ENCODE data around the gene MRPL2. TPM values are rescaled to one million over a fixed set of nuclear protein-coding genes. Genes with fewer than 3 reads are reported as not detected.

The MRPL2 gene
- total and polyA plus RNA-seq, 2 donors (not counting 1 experiment from before 2014, with no cell fraction given) = 45.6 to 52.8 TPM

GRCh38 chr6:43016176-43016942, 42.9 kb downstream of the MRPL2 start:
- DNase-seq (no peak), ATAC-seq (ENCODE audit: low read depth) (no peak)
- 81% methylated on average over 5 of the region's 7 CpGs for WGBS (ENCODE audit: insufficient coverage)
- H3K27ac ChIP-seq (ENCODE audit: low read length in 2 of 2) = no peak overlapping the region
- Mint-ChIP-seq H3K4me3 (peak overlapping the region; percentile 46), H3K27me3 (no peaks in the 10 kb centered on the region), H3K27ac (no peak overlapping the region), H3K9me3 (ENCODE audit: insufficient read depth) (no peaks in the 10 kb centered on the region), H3K4me1 (peaks cover 54% of the 10 kb centered on the region)
- TF ChIP-seq EZH2 (IDR thresholded peaks at IDR 0.05; ENCODE audit: borderline replicate concordance, insufficient read depth, low read depth, low read length, poor library complexity, severe bottlenecking) = no peak
- TF ChIP-seq, protein P1, sequence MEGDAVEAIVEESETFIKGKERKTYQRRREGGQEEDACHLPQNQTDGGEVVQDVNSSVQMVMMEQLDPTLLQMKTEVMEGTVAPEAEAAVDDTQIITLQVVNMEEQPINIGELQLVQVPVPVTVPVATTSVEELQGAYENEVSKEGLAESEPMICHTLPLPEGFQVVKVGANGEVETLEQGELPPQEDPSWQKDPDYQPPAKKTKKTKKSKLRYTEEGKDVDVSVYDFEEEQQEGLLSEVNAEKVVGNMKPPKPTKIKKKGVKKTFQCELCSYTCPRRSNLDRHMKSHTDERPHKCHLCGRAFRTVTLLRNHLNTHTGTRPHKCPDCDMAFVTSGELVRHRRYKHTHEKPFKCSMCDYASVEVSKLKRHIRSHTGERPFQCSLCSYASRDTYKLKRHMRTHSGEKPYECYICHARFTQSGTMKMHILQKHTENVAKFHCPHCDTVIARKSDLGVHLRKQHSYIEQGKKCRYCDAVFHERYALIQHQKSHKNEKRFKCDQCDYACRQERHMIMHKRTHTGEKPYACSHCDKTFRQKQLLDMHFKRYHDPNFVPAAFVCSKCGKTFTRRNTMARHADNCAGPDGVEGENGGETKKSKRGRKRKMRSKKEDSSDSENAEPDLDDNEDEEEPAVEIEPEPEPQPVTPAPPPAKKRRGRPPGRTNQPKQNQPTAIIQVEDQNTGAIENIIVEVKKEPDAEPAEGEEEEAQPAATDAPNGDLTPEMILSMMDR (IDR thresholded peaks at IDR 0.05) = no peak
- ChIA-PET POLR2A (interaction anchor here (0.6 kb wide), 1 partner anchor 38 kb away, joined by 3 read pairs; no protein-coding TSS in a partner anchor), CTCF (no interaction called here)
- no peaks in the 10 kb centered on the region for H3K27me3 ChIP-seq (replicated peaks in 1 of 4; ENCODE audit: control extremely low read depth in 1 of 4, control insufficient read depth in 3 of 4, insufficient read depth in 4 of 4, low read length in 3 of 4)
- no peak overlapping the region for H2AFZ ChIP-seq (ENCODE audit: insufficient read depth, low read depth, low read length, poor library complexity, severe bottlenecking)
- no peak overlapping the region for H3K9ac ChIP-seq (ENCODE audit: low read length)
- peaks cover 55% of the 10 kb centered on the region for H3K79me2 ChIP-seq (ENCODE audit: control insufficient read depth, insufficient read depth, low read length)
- peaks cover 23 to 30% of the 10 kb centered on the region in 2 donors for H3K4me1 ChIP-seq (ENCODE audit: control insufficient read depth in 2 of 2, insufficient read depth in 2 of 2, low read length in 2 of 2)
- peaks cover 40% of the 10 kb centered on the region for H4K20me1 ChIP-seq (ENCODE audit: control insufficient read depth, insufficient read depth, low read length, poor library complexity, severe bottlenecking)
- intact Hi-C loops (cut with micrococcal nuclease) = no loop called here
- no peak overlapping the region for H3K4me2 ChIP-seq (replicated peaks; ENCODE audit: low read depth, low read length, poor library complexity, severe bottlenecking)
- peaks cover 3 to 40% of the 10 kb centered on the region in 2 experiments for H3K36me3 ChIP-seq (replicated peaks in 1 of 2; ENCODE audit: control extremely low read depth in 1 of 2, control insufficient read depth in 1 of 2, extremely low read depth in 1 of 2, insufficient read depth in 2 of 2, low read length in 1 of 2)
- no peaks in the 10 kb centered on the region for H3K9me3 ChIP-seq (ENCODE audit: control extremely low read depth in 1 of 3, control insufficient read depth in 2 of 3, insufficient read depth in 1 of 3, low read length in 2 of 3)
- no peak overlapping the region for H3K4me3 ChIP-seq (ENCODE audit: control extremely low read depth in 1 of 5, extremely low read depth in 1 of 5, insufficient read depth in 1 of 5, low read depth in 2 of 5, low read length in 4 of 5)

DNA sequence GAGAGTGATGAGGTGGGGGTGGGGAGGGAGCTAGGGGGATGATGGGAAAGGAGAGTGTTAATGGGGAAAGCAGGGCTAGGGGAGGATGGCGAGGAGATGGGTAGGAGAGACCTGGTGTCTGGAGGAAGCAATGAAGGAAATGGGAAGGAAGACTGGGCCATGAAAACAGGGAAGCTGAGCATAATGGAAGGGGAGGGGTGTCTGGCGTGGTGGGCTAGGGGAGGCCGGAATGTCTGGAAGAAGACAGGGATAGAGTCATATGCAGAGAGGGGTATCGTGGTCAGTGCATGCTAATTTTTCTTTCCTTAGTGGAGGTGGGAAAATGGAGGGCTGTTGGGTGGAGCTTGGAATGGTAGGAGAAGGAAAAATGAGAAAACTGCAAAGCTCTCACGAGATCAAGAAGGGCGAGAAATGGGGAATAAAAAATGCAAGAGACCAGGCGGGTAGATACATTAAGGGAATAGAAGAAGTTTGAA, 44.8 kb downstream of the MRPL2 start:
- Histone ChIP-seq H3K79me2 (ENCODE audit: control insufficient read depth, insufficient read depth, low read length) (peaks cover 58% of the 10 kb centered on the region), H3K4me2 (replicated peaks; ENCODE audit: low read depth, low read length, poor library complexity, severe bottlenecking) (peak overlapping the region; percentile 89), H3K27me3 (replicated peaks in 1 of 4; ENCODE audit: control extremely low read depth in 1 of 4, control insufficient read depth in 3 of 4, insufficient read depth in 4 of 4, low read length in 3 of 4) (no peaks in the 10 kb centered on the region), H3K36me3 (replicated peaks in 1 of 2; ENCODE audit: control extremely low read depth in 1 of 2, control insufficient read depth in 1 of 2, extremely low read depth in 1 of 2, insufficient read depth in 2 of 2, low read length in 1 of 2) (peaks cover 2 to 44% of the 10 kb centered on the region in 2 experiments), H3K4me1 (ENCODE audit: control insufficient read depth in 2 of 2, insufficient read depth in 2 of 2, low read length in 2 of 2) (peaks cover 20 to 22% of the 10 kb centered on the region in 2 donors), H3K9ac (ENCODE audit: low read length) (peak overlapping the region; percentile 73), H3K27ac (ENCODE audit: low read length in 2 of 2) (peak overlapping the region in 1 of 2 donors; percentile 69), H4K20me1 (ENCODE audit: control insufficient read depth, insufficient read depth, low read length, poor library complexity, severe bottlenecking) (peaks cover 40% of the 10 kb centered on the region), H2AFZ (ENCODE audit: insufficient read depth, low read depth, low read length, poor library complexity, severe bottlenecking) (peak overlapping the region; percentile 91), H3K4me3 (ENCODE audit: control extremely low read depth in 1 of 5, extremely low read depth in 1 of 5, insufficient read depth in 1 of 5, low read depth in 2 of 5, low read length in 4 of 5) (peak overlapping the region; percentile 61 to 79 (median 70)), H3K9me3 (ENCODE audit: control extremely low read depth in 1 of 3, control insufficient read depth in 2 of 3, insufficient read depth in 1 of 3, low read length in 2 of 3) (no peaks in the 10 kb centered on the region)
- POLR2A ChIA-PET = interaction anchor here (0.5 to 2.5 kb wide), 14 partner anchors 10 to 1096 kb away, joined by 3 to 22 read pairs (median 5); partner anchors contain the start of genes CNPY3, CUL7, KLC4 and MRPL2
- peak overlapping the region; percentile 91 for H3K4me3 Mint-ChIP-seq
- H3K27ac Mint-ChIP-seq = peak overlapping the region; percentile 96
- no peaks in the 10 kb centered on the region for H3K9me3 Mint-ChIP-seq (ENCODE audit: insufficient read depth)
- peaks cover 50% of the 10 kb centered on the region for H3K4me1 Mint-ChIP-seq
- whole genome bisulfite sequencing (ENCODE audit: insufficient coverage) = 1% methylated on average over 7 of the region's 7 CpGs
- TF ChIP-seq EZH2 (IDR thresholded peaks at IDR 0.05; ENCODE audit: borderline replicate concordance, insufficient read depth, low read depth, low read length, poor library complexity, severe bottlenecking) = no peak
- TF ChIP-seq, protein P1 (IDR thresholded peaks at IDR 0.05) = no peak
- intact Hi-C loops (cut with micrococcal nuclease) = loop anchor here (1.0 to 5.0 kb wide), 8 partner anchors 30 to 614 kb away; partner anchors contain the start of genes ABCC10, CNPY3, CUL7 and GTPBP2
- ATAC-seq (ENCODE audit: low read depth) = no peak
- H3K27me3 Mint-ChIP-seq = no peaks in the 10 kb centered on the region
- CTCF ChIA-PET = interaction anchor here (1.0 to 1.9 kb wide), 8 partner anchors 30 to 467 kb away, joined by 3 to 6 read pairs (median 5); partner anchors contain the start of genes CNPY3, CUL7, PPP2R5D and UBR2
- no peak for DNase-seq

Measured in B cell (primary cell).